BJ (cell line): Measurements from ENCODE around the gene ATP6V0A1. TPM values are rescaled to one million over a fixed set of nuclear protein-coding genes. Genes with fewer than 3 reads are reported as not detected.
"Not testable (repeated sequence)": the region's sequence is repeated elsewhere in the genome, so short reads cannot be mapped to it uniquely, and the experiment has no call there.

Source experiments
- CTCF ChIA-PET: fragments of 350-600 bp; formaldehyde crosslinking; extraction: SDS; loops from one replicate; lab custom pipeline; 2021; ENCODE audit warnings: antibody characterized with exemption, inconsistent platforms; lab: Yijun Ruan, JAX
- POLR2A ChIA-PET: fragments of 300-600 bp; sonication (Branson Sonifier 250); formaldehyde crosslinking; extraction: SDS; loops from one replicate; lab custom pipeline; 2021; ENCODE audit warnings: antibody characterized with exemption; lab: Charles Lee
- DNase-seq: peaks from one replicate; pipeline ENCODE4 v3.0.0-alpha.2; 2011; ENCODE audit warnings: low read depth
- H3K27me3 ChIP-seq: 2 replicates; pipeline ENCODE4 v1.6.0; 2011; ENCODE audit warnings: low read length; ENCODE audit not compliant: control insufficient read depth, insufficient read depth
- H3K36me3 ChIP-seq: 2 replicates; pipeline ENCODE4 v1.5.1; 2011; ENCODE audit warnings: low read length; ENCODE audit not compliant: control insufficient read depth, insufficient read depth
- H3K4me3 ChIP-seq: 2 replicates; pipeline ENCODE4 v1.5.1; 2011; ENCODE audit warnings: low read depth, mild to moderate bottlenecking, control low read depth, low read length
- CTCF ChIP-seq: IDR thresholded peaks from 2 replicates; pipeline ENCODE4 v1.5.1; 2011; ENCODE audit warnings: low read depth, mild to moderate bottlenecking, control low read depth, inconsistent platforms, low read length, moderate library complexity; ENCODE audit not compliant: insufficient read depth
- polyA plus RNA-seq: library from polyadenylated mRNA; depleted of rRNA; stranded (reverse); fragments of >200 nt; gene quantifications from 2 replicates; pipeline ENCODE4 v1.2.3, GENCODE V29; 2011

Gene ATP6V0A1
- polyA plus RNA-seq, 1 experiment: 37.1 TPM

- no peaks in the 10 kb centered on the region for H3K36me3 ChIP-seq
- no peak for TF ChIP-seq CTCF
- POLR2A ChIA-PET: no interaction called here
- DNase-seq: no peak
- H3K27me3 ChIP-seq: no peaks in the 10 kb centered on the region
- CTCF ChIA-PET: interaction anchor here (0.8 to 1.4 kb wide), 5 partner anchors 11 to 137 kb away, joined by 3 to 4 read pairs (median 3); no protein-coding TSS in a partner anchor
- no peak overlapping the region for H3K4me3 ChIP-seq
Measured at GRCh38 chr17:42548993-42549755, 90.5 kb downstream of the ATP6V0A1 start.

GRCh38 chr17:42552736-42553135 lies 94.1 kb downstream of the ATP6V0A1 start, which contains the start of gene HSD17B1:
Gene HSD17B1 (plus strand): TSS chr17:42552923. CDS start chr17:42552934, 11 bp downstream.
- ChIA-PET CTCF (interaction anchor here (1.8 kb wide), 1 partner anchor 26 kb away, joined by 4 read pairs; no protein-coding TSS in a partner anchor), POLR2A (interaction anchor here (0.6 kb wide), 1 partner anchor 395 kb away, joined by 5 read pairs; no protein-coding TSS in a partner anchor)
- not testable (repeated sequence) for H3K27me3 ChIP-seq, DNase-seq, H3K36me3 ChIP-seq
- H3K4me3 ChIP-seq: peak within 1 kb of the TSS; percentile 95

GRCh38 chr17:42553161-42553818 lies 94.6 kb downstream of the ATP6V0A1 start:
- H3K36me3 ChIP-seq: no peaks in the 10 kb centered on the region; the same call in 1 of the 2 replicates
- no peaks in the 10 kb centered on the region for H3K27me3 ChIP-seq
- TF ChIP-seq CTCF: no peak
- CTCF ChIA-PET: interaction anchor here (1.1 to 1.8 kb wide), 3 partner anchors 25 to 485 kb away, joined by 3 to 4 read pairs (median 4); no protein-coding TSS in a partner anchor
- no peak overlapping the region for H3K4me3 ChIP-seq
- POLR2A ChIA-PET: interaction anchor here (0.6 kb wide), 1 partner anchor 395 kb away, joined by 5 read pairs; no protein-coding TSS in a partner anchor
- DNase-seq: no peak

- ChIA-PET POLR2A (interaction anchor here (0.5 kb wide), 1 partner anchor 24 kb away, joined by 5 read pairs; no protein-coding TSS in a partner anchor), CTCF (interaction anchor here (1.1 to 1.8 kb wide), 4 partner anchors 12 to 486 kb away, joined by 3 to 4 read pairs (median 4); no protein-coding TSS in a partner anchor)
- peak overlapping the region; percentile 95 for H3K4me3 ChIP-seq
- no peak for DNase-seq
- no peaks in the 10 kb centered on the region for H3K27me3 ChIP-seq
- H3K36me3 ChIP-seq: no peaks in the 10 kb centered on the region; the same call in 1 of the 2 replicates
- TF ChIP-seq CTCF: no peak
Measured at GRCh38 chr17:42553866-42554249, 95.2 kb downstream of the ATP6V0A1 start.

GRCh38 chr17:42554250-42555121 lies 95.8 kb downstream of the ATP6V0A1 start:
- ChIA-PET CTCF (interaction anchor here (0.6 to 1.8 kb wide), 7 partner anchors 13 to 591 kb away, joined by 3 to 4 read pairs (median 4); partner anchors contain the start of gene MLX), POLR2A (interaction anchor here (0.5 kb wide), 1 partner anchor 25 kb away, joined by 5 read pairs; no protein-coding TSS in a partner anchor)
- Histone ChIP-seq H3K27me3 (no peaks in the 10 kb centered on the region), H3K4me3 (peak overlapping the region; percentile 95), H3K36me3 (no peaks in the 10 kb centered on the region; the same call in 1 of the 2 replicates)
- TF ChIP-seq CTCF: no peak
- DNase-seq: no peak
